IPS-20b (cell line): Measurements from ENCODE around the gene EIF2AK3.
"Not testable (repeated sequence)": the region's sequence is repeated elsewhere in the genome, so short reads cannot be mapped to it uniquely, and the experiment has no call there.

Source experiments
- H3K27ac ChIP-seq: one replicate; pipeline ENCODE4 v1.5.1; 2013; ENCODE audit warnings: low read length
- H3K27me3 ChIP-seq: 2 replicates; pipeline ENCODE4 v1.6.1; 2013; ENCODE audit warnings: mild to moderate bottlenecking, low read length, inconsistent platforms; ENCODE audit not compliant: insufficient read depth
- H3K36me3 ChIP-seq: 2 replicates; pipeline ENCODE4 v1.6.1; 2013; ENCODE audit warnings: low read depth, mild to moderate bottlenecking, inconsistent platforms, low read length, moderate library complexity; ENCODE audit not compliant: insufficient read depth
- H3K4me1 ChIP-seq: 2 replicates; pipeline ENCODE4 v1.6.1; 2013; ENCODE audit warnings: mild to moderate bottlenecking, control low read depth, inconsistent platforms, low read length, moderate library complexity; ENCODE audit not compliant: insufficient read depth
- H3K4me3 ChIP-seq: 2 replicates; pipeline ENCODE4 v1.5.1; 2013; ENCODE audit warnings: mild to moderate bottlenecking, low read length, inconsistent platforms
- H3K9ac ChIP-seq: 2 replicates; pipeline ENCODE4 v1.6.1; 2013; ENCODE audit warnings: low read depth, mild to moderate bottlenecking, inconsistent platforms, low read length, moderate library complexity
- H3K9me3 ChIP-seq: 2 replicates; pipeline ENCODE4 v1.6.1; 2013; ENCODE audit warnings: mild to moderate bottlenecking, low read depth, low read length, inconsistent platforms; ENCODE audit not compliant: insufficient read depth

The EIF2AK3 gene

GRCh38 chr2:88557290-88557689 lies 70.0 kb downstream of the EIF2AK3 start:
- no peak overlapping the region for H3K27ac ChIP-seq
- no peaks in the 10 kb centered on the region for H3K27me3 ChIP-seq
- no peaks in the 10 kb centered on the region; the same call in 1 of the 2 replicates for H3K4me1 ChIP-seq
- peaks cover 30% of the 10 kb centered on the region for H3K36me3 ChIP-seq
- H3K9me3 ChIP-seq, result no peaks in the 10 kb centered on the region
- no peak overlapping the region for H3K4me3 ChIP-seq
- H3K9ac ChIP-seq, result no peak overlapping the region

- no peaks in the 10 kb centered on the region for H3K9me3 ChIP-seq
- no peak overlapping the region for H3K9ac ChIP-seq
- H3K27me3 ChIP-seq, result no peaks in the 10 kb centered on the region
- H3K4me1 ChIP-seq, result no peaks in the 10 kb centered on the region
- no peak overlapping the region for H3K4me3 ChIP-seq
- no peak overlapping the region for H3K27ac ChIP-seq
- H3K36me3 ChIP-seq, result peaks cover 30% of the 10 kb centered on the region
Observed at GRCh38 chr2:88556026-88556425, 71.2 kb downstream of the EIF2AK3 start.

DNA sequence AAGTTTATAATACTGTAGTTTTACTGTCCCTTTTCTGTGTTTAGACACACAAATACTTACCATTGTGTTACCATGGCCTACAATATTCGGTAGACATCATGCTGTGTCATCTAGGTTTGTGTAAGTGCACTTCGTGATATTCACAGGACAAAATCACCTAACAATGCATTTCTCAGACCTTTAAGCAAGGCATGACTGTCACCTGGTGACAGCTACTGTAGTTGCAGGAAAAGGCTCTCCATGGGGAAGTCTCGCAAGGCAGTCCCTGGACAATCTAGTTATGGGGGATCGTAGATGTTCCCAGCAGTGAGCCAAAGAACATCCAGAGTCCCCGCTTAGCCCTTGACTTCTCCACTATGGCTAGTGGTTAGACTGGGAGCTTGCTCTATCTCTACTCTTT lies 73.1 kb downstream of the EIF2AK3 start:
- H3K4me1 ChIP-seq, result peaks cover 7% of the 10 kb centered on the region
- H3K36me3 ChIP-seq, result peaks cover 21% of the 10 kb centered on the region
- H3K9ac ChIP-seq, result no peak overlapping the region
- H3K27ac ChIP-seq, result no peak overlapping the region
- H3K4me3 ChIP-seq, result no peak overlapping the region
- H3K9me3 ChIP-seq, result no peaks in the 10 kb centered on the region
- no peaks in the 10 kb centered on the region; the same call in 1 of the 2 replicates for H3K27me3 ChIP-seq

DNA sequence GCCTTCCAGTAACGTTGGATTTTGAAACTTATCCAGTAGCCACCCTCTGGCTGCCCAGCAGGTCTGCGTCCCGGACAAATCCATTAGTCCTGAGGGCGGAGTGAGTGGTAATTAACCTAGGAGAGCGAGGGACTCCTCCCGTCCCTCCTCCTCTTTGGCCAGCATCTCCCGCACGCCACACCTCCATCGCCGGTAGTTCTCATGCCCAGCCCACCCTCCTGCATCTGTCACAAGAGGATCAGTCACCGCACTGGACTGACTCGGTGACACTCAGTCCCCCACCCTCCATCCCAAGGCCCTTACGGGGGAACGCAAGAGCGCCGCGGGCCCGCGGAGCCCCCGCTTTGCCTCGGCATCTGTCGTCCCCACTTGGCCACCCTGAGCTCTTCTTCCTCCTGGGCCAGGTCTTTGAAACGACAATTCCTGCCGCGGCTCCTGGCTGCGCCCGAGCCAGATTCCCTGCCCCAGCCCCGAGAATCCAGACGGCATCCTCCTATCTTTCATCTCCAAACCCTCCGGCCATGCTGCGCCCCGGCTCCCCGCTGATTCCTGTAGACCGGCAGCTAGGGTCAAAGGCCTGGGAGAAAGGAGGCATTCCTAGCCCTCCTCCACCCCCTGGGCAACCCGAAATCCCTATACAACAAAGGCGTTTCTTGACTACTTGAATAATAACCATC lies 77.5 kb downstream of the EIF2AK3 start:
- H3K27me3 ChIP-seq, result no peaks in the 10 kb centered on the region; the same call in 1 of the 2 replicates
- peaks cover 7% of the 10 kb centered on the region for H3K4me1 ChIP-seq
- H3K9ac ChIP-seq, result 0 out of 2 replicates have a peak overlapping the region, but pooled peaks have one; percentile 29
- H3K36me3 ChIP-seq, result no peaks in the 10 kb centered on the region
- no peaks in the 10 kb centered on the region for H3K9me3 ChIP-seq
- peak overlapping the region; percentile 63 for H3K4me3 ChIP-seq
- H3K27ac ChIP-seq, result no peak overlapping the region

DNA sequence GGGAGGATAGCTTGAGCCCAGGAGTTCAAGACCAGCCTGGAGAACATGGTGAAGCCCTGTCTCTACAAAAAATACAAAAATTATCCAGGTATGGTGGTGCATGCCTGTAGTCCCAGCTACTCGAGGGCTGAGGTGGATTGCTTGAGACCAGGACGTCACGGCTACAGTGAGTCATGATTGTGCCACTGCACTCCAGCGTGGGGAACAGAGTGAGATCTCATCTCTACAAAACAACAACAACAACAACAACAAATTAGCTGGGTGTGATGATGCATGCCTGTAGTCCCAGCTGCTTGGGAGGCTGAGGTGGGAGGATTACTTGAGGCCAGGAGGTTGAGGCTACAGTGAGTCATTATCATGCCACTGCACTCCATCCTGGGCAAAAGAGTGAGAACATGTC lies 81.0 kb downstream of the EIF2AK3 start:
- not testable (repeated sequence) for H3K27me3 ChIP-seq, H3K9ac ChIP-seq, H3K27ac ChIP-seq, H3K4me3 ChIP-seq, H3K4me1 ChIP-seq, H3K9me3 ChIP-seq, H3K36me3 ChIP-seq

DNA sequence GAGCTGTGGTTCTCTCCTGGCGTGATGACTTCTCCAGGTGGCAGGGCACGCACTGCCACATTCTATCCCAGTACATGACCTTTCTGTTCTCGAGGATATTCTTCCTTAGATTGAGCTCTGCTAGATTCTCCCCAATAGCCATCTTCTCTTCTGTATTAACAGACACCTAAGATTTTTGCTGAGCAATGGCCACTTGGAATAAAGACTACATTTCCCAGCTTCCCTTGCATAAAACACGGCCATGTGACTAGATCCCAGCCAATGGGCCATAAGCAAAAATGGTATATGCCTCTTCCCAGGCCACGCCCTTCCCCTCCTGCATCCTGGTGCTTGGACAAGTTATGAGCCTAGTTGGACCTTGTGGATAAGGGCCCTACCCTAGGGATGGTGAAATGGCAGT lies 82.1 kb downstream of the EIF2AK3 start:
- Histone ChIP-seq H3K4me3 (no peak overlapping the region), H3K9me3 (no peaks in the 10 kb centered on the region), H3K36me3 (no peaks in the 10 kb centered on the region), H3K27me3 (no peaks in the 10 kb centered on the region; the same call in 1 of the 2 replicates), H3K27ac (no peak overlapping the region), H3K4me1 (peaks cover 3% of the 10 kb centered on the region; the same call in 1 of the 2 replicates), H3K9ac (no peak overlapping the region)

- no peaks in the 10 kb centered on the region for H3K27me3 ChIP-seq
- H3K36me3 ChIP-seq, result no peaks in the 10 kb centered on the region
- H3K4me3 ChIP-seq, result no peak overlapping the region
- H3K9ac ChIP-seq, result no peak overlapping the region
- H3K9me3 ChIP-seq, result no peaks in the 10 kb centered on the region
- peaks cover 2% of the 10 kb centered on the region; the same call in 1 of the 2 replicates for H3K4me1 ChIP-seq
- H3K27ac ChIP-seq, result no peak overlapping the region
Observed at GRCh38 chr2:88543541-88544057, 83.7 kb downstream of the EIF2AK3 start.

DNA sequence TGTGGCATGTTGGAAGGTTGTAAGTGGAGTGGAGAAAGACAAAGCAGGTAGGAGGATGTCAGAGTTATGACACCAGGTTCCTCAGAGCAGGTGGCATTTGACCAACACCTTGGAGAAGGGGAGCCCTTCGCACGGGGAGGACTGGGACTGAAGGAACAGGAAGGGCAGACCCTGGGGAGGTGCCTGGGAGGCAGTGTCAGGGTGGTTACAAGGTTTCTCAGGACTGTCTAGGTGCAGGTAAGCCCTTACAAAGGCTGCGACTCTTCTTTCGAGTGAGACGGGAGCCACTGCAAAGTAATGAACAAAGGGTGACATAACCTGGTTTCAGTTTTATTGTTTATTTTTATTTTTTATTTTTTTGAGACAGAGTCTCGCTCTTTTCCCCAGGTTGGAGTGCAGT lies 84.6 kb downstream of the EIF2AK3 start:
- Histone ChIP-seq H3K36me3 (no peaks in the 10 kb centered on the region), H3K9ac (no peak overlapping the region), H3K27me3 (no peaks in the 10 kb centered on the region)

DNA sequence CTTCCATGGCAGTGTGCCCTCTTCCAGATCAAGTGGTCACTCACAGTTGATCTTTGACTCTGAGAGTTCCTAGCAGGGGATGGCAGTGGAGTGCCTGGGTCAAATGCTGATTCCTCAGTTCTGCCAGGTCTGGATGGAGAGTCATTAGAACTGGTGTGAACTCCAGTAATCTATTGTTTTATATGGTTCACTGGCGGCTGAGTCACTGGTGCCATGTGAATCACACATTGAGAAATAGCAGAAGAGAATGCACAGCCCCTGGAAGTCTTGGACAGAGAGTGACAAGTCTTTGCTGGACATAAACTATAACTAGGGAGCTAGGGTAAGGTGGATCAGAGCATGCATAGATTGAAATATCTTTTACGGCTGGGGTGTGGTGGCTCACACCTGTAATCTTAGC lies 86.9 kb downstream of the EIF2AK3 start:
- Histone ChIP-seq H3K9ac (no peak overlapping the region), H3K27ac (no peak overlapping the region), H3K9me3 (no peaks in the 10 kb centered on the region), H3K4me3 (no peak overlapping the region), H3K36me3 (no peaks in the 10 kb centered on the region), H3K4me1 (peaks cover 11% of the 10 kb centered on the region; the same call in 1 of the 2 replicates), H3K27me3 (no peaks in the 10 kb centered on the region)

More for the DNA sequence above, 84.6 kb downstream of the EIF2AK3 start:
- peaks cover 8% of the 10 kb centered on the region; the same call in 1 of the 2 replicates for H3K4me1 ChIP-seq
- H3K4me3 ChIP-seq, result no peak overlapping the region
- H3K27ac ChIP-seq, result no peak overlapping the region
- no peaks in the 10 kb centered on the region for H3K9me3 ChIP-seq

GRCh38 chr2:88538362-88538917 lies 88.8 kb downstream of the EIF2AK3 start:
- Histone ChIP-seq H3K36me3 (no peaks in the 10 kb centered on the region), H3K27me3 (no peaks in the 10 kb centered on the region), H3K4me1 (peaks cover 11% of the 10 kb centered on the region; the same call in 1 of the 2 replicates), H3K9ac (peak overlapping the region; percentile 58; the same call in 1 of the 2 replicates), H3K9me3 (no peaks in the 10 kb centered on the region), H3K4me3 (no peak overlapping the region), H3K27ac (peak overlapping the region; percentile 38)

DNA sequence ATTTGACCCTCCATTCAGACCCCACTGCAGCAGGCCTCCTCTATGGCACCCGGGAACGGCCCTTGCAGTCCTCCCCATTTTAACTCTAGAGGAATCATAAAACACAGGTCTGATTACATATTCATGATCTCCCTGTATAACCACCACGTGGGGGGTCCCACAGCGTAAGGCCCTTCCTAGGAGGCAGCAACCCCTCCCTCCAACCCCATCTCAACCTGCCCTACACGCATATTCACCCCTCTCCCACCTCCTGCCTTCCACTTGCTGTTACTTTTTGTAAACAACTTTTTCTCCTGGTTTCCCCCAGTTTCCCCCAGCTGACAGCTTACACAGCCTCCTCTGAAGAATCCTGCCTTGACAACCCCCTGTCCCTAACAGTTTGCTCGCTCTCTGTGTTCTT lies 89.6 kb downstream of the EIF2AK3 start:
- no peak overlapping the region for H3K4me3 ChIP-seq
- peak overlapping the region; percentile 13; the same call in 1 of the 2 replicates for H3K9ac ChIP-seq
- no peaks in the 10 kb centered on the region for H3K27me3 ChIP-seq
- peak overlapping the region; percentile 56 for H3K27ac ChIP-seq
- peaks cover 11% of the 10 kb centered on the region; the same call in 1 of the 2 replicates for H3K4me1 ChIP-seq
- no peaks in the 10 kb centered on the region for H3K9me3 ChIP-seq
- H3K36me3 ChIP-seq, result no peaks in the 10 kb centered on the region

- H3K27me3 ChIP-seq, result no peaks in the 10 kb centered on the region
- H3K4me3 ChIP-seq, result no peak overlapping the region
- H3K9ac ChIP-seq, result no peak overlapping the region
- peaks cover 5% of the 10 kb centered on the region; the same call in 1 of the 2 replicates for H3K4me1 ChIP-seq
- H3K9me3 ChIP-seq, result no peaks in the 10 kb centered on the region
- H3K27ac ChIP-seq, result no peak overlapping the region
- no peaks in the 10 kb centered on the region for H3K36me3 ChIP-seq
Observed at GRCh38 chr2:88530081-88530480, 97.2 kb downstream of the EIF2AK3 start.
